Activated CD4-positive, alpha-beta memory T cell treated with anti-CD3 and anti-CD28 coated beads, Interleukin-2, amount 10 ng/mL, durations not matched to agents 7 days and 5 days (primary cell): Measurements from ENCODE around the gene ATP8B1. TPM values are rescaled to one million over a fixed set of nuclear protein-coding genes. Genes with fewer than 3 reads are reported as not detected.
"Not testable (repeated sequence)": the region's sequence is repeated elsewhere in the genome, so short reads cannot be mapped to it uniquely, and the experiment has no call there.

ENCODE experiments used
- CTCF ChIA-PET: fragments of 350-600 bp; sonication (Branson Sonifier 250); formaldehyde crosslinking; loops from one replicate; lab custom pipeline; 2021; ENCODE audit warnings: antibody characterized with exemption, inconsistent platforms; lab: Charles Lee
- POLR2A ChIA-PET: fragments of 350-600 bp; sonication (Branson Sonifier 250); formaldehyde crosslinking; loops from one replicate; lab custom pipeline; 2021; ENCODE audit warnings: antibody characterized with exemption; lab: Charles Lee
- DNase-seq: peaks from one replicate; pipeline ENCODE4 v3.0.0-alpha.2; 2020
- H3K27ac Mint-ChIP-seq: one replicate; pipeline ENCODE4 v1.8.0; 2021; ENCODE audit warnings: mild to moderate bottlenecking, mixed read lengths
- H3K27me3 Mint-ChIP-seq: one replicate; pipeline ENCODE4 v1.8.0; 2021; ENCODE audit warnings: mixed read lengths
- H3K36me3 Mint-ChIP-seq: one replicate; pipeline ENCODE4 v1.8.0; 2021; ENCODE audit warnings: low read depth, mixed read lengths
- H3K4me1 Mint-ChIP-seq: one replicate; pipeline ENCODE4 v1.8.0; 2021; ENCODE audit warnings: mixed read lengths
- H3K4me3 Mint-ChIP-seq: one replicate; pipeline ENCODE4 v1.8.0; 2021; ENCODE audit warnings: mild to moderate bottlenecking, mixed read lengths
- H3K9me3 Mint-ChIP-seq: one replicate; pipeline ENCODE4 v1.8.0; 2021; ENCODE audit warnings: mixed read lengths
- total RNA-seq, 2 experiments: library from RNA; stranded (reverse); gene quantifications; one replicate each; pipeline ENCODE4 v1.2.3, GENCODE V29; 2021

The ATP8B1 gene
- total RNA-seq, 2 experiments from 2014 or later, result not detected

DNA sequence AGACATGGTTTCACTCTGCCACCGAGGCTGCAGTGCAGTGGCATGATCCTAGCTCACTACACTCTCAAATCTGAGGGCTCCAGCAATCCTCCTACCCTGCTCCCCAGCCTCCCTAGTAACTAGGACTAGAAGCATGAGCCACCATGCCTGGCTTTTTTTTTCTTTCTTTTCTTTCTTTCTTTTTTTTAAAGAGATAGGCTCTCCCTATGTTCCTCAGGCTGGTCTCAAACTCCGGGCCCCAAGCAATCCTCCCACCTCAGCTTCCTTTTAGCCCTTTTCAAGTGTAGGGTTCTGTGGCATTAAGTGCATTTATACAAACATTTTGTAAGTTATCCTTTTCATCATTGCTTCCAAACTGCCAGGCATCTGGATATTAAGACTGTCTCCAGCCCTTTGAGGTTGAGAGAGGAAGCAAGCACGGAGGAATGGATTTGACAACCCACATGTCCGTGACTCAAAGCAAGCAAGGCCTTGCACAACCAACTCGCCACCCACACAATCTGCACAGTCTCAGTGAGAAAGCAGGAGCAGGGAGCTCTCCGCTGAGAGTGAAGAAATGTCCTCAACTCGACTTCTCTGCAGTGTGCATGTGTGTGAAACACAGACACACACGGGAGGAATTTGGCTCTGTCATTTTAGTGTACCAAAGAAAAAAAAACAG is 65.6 kb downstream of the ATP8B1 start:
- no peaks in the 10 kb centered on the region for H3K4me1 Mint-ChIP-seq
- H3K36me3 Mint-ChIP-seq, result no peaks in the 10 kb centered on the region
- CTCF ChIA-PET, result no interaction called here
- peaks cover 11% of the 10 kb centered on the region for H3K9me3 Mint-ChIP-seq
- H3K27ac Mint-ChIP-seq, result no peak overlapping the region
- no peak overlapping the region for H3K4me3 Mint-ChIP-seq
- no peak for DNase-seq
- POLR2A ChIA-PET, result no interaction called here
- no peaks in the 10 kb centered on the region for H3K27me3 Mint-ChIP-seq

DNA sequence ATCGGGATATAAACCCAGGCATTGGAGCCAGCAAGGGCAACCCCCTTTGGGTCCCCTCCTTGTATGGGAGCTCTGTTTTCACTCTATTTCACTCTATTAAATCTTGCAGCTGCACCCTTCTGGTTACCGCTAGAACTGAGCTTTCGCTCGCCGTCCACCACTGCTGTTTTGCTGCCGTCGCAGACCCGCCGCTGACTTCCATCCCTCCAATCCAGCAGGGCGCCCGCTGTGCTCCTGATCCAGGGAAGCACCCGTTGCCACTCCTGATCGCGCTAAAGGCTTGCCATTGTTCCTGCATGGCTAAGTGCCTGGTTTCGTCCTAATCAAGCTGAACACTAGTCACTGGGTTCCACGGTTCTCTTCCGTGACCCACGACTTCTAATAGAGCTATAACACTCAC is 68.1 kb downstream of the ATP8B1 start:
- CTCF ChIA-PET, H3K4me1 Mint-ChIP-seq, DNase-seq, POLR2A ChIA-PET, H3K4me3 Mint-ChIP-seq, H3K27ac Mint-ChIP-seq, H3K27me3 Mint-ChIP-seq, H3K36me3 Mint-ChIP-seq: not testable (repeated sequence)
- H3K9me3 Mint-ChIP-seq, result peaks cover 11% of the 10 kb centered on the region

DNA sequence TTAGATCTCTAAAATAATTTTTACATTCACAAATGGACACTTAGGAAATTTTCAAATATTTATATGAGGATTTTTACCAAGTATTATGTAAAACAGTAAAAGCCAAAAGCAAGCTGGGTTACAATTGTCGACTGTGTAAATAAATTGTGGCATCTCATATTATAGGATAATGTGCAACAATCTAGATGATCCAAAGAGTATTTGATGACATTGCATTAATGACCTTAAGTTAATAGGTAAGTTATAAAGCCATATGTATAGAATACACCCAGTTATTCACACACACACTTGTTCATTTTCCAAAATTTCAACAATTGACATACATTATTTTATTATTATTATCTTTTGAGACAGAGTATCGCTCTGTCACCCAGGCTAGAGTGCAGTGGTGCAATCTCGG is 69.3 kb downstream of the ATP8B1 start:
- ChIA-PET CTCF (no interaction called here), POLR2A (no interaction called here)
- Mint-ChIP-seq H3K27me3 (no peaks in the 10 kb centered on the region), H3K4me1 (no peaks in the 10 kb centered on the region), H3K4me3 (no peak overlapping the region), H3K36me3 (no peaks in the 10 kb centered on the region), H3K9me3 (peaks cover 11% of the 10 kb centered on the region), H3K27ac (no peak overlapping the region)
- DNase-seq, result no peak

DNA sequence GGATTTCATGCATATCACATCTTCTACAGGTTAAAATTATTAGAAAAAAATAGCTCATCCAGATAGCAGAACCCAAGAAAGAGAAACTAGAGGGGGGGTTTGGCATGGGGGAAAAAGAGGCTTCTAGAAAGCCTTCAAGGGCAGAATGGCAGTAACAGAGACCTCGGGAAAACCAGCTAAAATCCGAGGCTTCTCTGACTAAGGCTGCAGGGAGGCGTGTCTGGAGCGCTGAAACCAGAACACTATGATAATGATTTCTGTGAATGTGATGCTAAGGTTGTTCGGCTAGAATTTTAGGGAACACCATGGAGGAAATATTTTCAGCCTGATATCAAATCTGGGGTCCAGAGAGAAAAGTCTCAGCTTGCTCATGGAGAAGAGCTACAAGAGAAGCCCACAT is 73.0 kb downstream of the ATP8B1 start:
- Mint-ChIP-seq H3K36me3 (no peaks in the 10 kb centered on the region), H3K27ac (no peak overlapping the region), H3K4me1 (no peaks in the 10 kb centered on the region), H3K4me3 (no peak overlapping the region), H3K27me3 (no peaks in the 10 kb centered on the region), H3K9me3 (peaks cover 21% of the 10 kb centered on the region)
- DNase-seq, result no peak
- ChIA-PET CTCF (interaction anchor here (1.1 kb wide), 1 partner anchor 16 kb away, joined by 4 read pairs; no protein-coding TSS in a partner anchor), POLR2A (no interaction called here)

DNA sequence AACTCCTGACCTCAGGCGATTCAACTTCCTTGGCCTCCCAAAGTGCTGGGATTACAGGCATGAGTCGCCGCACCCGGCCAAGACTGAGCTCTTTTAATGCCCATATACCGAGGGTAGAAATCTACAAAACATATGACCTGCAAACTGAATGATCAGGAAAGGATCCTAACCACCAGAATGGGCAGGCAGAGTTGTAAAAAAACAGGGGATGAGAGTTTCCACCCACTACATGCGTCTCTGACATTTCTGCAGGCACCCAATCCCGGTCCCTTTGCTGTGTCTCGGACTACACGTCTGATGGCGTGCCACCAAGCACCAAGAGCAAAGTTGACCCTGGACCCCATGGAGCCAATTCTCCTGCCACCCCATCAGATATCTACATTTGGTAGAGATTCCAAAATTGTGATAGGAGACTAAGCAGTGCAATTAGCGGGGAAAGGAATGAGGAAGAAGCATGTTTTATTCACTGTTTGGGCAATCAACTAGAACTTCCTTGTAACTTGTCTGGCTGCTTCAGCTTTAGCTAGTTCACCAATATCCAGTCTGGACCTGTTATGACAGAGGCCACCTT is 74.1 kb downstream of the ATP8B1 start:
- Mint-ChIP-seq H3K4me3 (no peak overlapping the region), H3K4me1 (no peaks in the 10 kb centered on the region), H3K27me3 (no peaks in the 10 kb centered on the region), H3K27ac (no peak overlapping the region), H3K36me3 (no peaks in the 10 kb centered on the region), H3K9me3 (peaks cover 19% of the 10 kb centered on the region)
- ChIA-PET POLR2A (no interaction called here), CTCF (interaction anchor here (1.1 kb wide), 1 partner anchor 15 kb away, joined by 4 read pairs; no protein-coding TSS in a partner anchor)
- no peak for DNase-seq

DNA sequence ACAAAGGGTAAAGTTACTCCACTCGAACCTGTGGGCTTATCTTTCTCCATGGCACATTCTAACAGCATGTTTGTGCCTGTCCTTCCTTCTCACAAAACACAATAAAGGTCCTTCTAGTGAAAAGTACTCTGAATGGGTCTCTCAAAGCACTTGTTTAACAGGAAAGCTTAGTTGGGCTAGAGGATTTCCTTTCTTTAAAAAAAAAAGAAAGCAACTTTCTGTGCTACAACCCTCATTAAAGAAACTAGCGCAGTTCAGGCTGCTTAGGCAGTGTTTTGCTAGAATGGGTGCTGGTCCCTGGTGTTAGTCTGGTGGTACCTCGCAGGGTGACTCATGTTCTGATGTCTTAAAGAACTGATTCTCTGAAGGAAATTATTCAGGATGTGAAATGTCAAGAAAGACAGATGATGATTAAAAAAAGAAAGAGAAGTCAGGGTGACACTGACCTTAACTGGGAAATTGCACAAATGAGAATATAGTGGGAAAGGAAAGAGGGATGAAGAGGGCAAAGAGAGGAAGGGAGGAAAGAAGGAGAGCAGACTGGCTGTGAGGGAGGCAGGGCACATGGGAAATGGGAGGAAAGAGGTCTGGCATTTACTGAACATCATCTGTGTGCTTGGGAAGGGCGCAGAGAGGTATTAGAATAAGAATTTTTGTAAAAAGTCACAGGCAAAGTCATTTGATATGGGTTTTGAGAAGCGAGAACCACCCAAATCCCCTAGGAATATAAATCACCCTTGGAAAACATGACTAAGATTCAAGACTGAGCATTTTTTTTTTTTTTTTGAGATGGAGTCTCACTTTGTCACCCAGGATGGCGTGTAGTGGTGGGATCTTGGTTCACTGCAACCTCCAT is 74.9 kb downstream of the ATP8B1 start:
- Mint-ChIP-seq H3K4me3 (no peak overlapping the region), H3K27ac (no peak overlapping the region), H3K9me3 (peaks cover 19% of the 10 kb centered on the region), H3K27me3 (no peaks in the 10 kb centered on the region), H3K36me3 (no peaks in the 10 kb centered on the region), H3K4me1 (no peaks in the 10 kb centered on the region)
- CTCF ChIA-PET, result no interaction called here
- DNase-seq, result no peak
- POLR2A ChIA-PET, result no interaction called here

DNA sequence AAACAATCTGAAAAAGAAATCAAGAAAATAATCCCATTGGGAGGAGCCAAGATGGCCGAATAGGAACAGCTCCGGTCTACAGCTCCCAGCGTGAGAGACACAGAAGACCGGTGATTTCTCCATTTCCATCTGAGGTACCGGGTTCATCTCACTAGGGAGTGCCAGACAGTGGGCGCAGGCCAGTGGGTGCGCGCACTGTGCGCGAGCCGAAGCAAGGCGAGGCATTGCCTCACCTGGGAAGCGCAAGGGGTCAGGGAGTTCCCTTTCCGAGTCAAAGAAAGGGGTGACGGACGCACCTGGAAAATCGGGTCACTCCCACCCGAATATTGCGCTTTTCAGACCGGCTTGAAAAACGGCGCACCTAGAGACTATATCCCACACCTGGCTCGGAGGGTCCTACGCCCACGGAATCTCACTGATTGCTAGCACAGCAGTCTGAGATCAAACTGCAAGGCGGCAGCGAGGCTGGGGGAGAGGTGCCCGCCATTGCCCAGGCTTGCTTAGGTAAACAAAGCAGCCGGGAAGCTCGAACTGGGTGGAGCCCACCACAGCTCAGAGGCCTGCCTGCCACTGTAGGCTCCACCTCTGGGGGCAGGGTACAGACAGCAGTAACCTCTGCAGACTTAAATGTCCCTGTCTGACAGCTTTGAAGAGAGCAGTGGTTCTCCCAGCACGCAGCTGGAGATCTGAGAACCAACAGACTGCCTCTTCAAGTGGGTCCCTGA is 83.7 kb downstream of the ATP8B1 start:
- DNase-seq, H3K27me3 Mint-ChIP-seq, H3K36me3 Mint-ChIP-seq, H3K4me1 Mint-ChIP-seq, H3K4me3 Mint-ChIP-seq, CTCF ChIA-PET, POLR2A ChIA-PET, H3K27ac Mint-ChIP-seq: not testable (repeated sequence)
- peaks cover 19% of the 10 kb centered on the region for H3K9me3 Mint-ChIP-seq

DNA sequence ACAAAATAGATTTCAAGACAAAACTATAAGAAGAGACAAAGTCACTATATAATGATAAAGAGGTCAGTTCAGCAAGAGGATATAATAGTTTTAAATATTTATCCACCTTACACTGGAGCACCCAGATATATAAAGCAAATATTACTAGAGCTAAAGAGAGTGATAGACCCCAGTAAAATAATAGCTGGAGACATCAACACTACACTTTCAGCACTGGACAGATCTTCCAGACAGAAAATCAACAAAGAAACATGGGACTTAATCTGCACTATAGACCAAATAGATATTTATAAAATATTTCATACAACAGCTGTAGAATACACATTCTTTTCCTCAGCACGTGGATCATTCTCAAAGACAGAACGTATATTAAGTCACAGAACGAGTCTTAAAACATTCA is 86.6 kb downstream of the ATP8B1 start:
- Mint-ChIP-seq H3K4me3 (no peak overlapping the region), H3K4me1 (peaks cover 2% of the 10 kb centered on the region), H3K27me3 (no peaks in the 10 kb centered on the region), H3K36me3 (no peaks in the 10 kb centered on the region), H3K27ac (no peak overlapping the region), H3K9me3 (peaks cover 19% of the 10 kb centered on the region)
- ChIA-PET CTCF (interaction anchor here (0.6 kb wide), 1 partner anchor 167 kb away, joined by 3 read pairs; no protein-coding TSS in a partner anchor), POLR2A (no interaction called here)
- no peak for DNase-seq

DNA sequence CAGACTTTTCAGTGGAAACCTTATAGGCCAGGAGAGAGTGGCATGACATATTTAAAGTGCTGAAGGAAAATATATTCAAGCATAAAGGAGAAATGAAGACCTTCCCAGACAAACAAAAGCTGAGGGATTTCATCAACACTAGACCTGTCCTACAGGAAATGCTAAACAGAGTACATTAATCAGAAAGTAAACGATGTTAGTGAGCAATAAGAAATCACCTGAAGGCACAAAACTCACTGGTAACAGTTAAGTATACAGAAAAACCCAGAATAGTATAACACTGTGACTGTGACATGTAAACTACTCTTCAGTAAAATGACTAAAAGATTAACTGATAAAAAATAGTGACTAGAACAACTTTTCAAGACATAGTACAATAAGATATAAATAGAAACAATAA is 87.4 kb downstream of the ATP8B1 start:
- peaks cover 2% of the 10 kb centered on the region for H3K4me1 Mint-ChIP-seq
- no peak overlapping the region for H3K27ac Mint-ChIP-seq
- CTCF ChIA-PET, result no interaction called here
- H3K36me3 Mint-ChIP-seq, result no peaks in the 10 kb centered on the region
- H3K4me3 Mint-ChIP-seq, result no peak overlapping the region
- no peaks in the 10 kb centered on the region for H3K27me3 Mint-ChIP-seq
- no peak for DNase-seq
- POLR2A ChIA-PET, result no interaction called here
- peaks cover 19% of the 10 kb centered on the region for H3K9me3 Mint-ChIP-seq

DNA sequence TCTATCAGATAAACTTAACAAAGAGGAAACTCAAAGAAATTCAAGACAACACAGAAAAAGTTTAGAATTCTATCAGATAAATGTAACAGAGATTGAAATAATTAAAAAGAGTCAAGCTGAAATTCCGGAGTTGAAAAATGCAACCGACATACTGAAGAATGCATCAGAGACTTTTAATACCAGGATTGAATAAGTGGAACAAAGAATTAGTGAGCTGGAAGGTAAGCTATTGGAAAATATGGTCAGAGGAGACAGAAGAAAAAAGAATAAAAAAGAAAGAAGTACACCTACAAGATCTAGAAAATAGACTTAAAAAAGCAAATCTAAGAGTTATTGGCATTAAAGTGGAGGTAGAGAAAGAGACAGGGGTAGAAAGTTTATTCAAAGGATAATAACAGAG is 88.0 kb downstream of the ATP8B1 start:
- H3K4me3 Mint-ChIP-seq, result no peak overlapping the region
- H3K4me1 Mint-ChIP-seq, result peaks cover 2% of the 10 kb centered on the region
- ChIA-PET CTCF (no interaction called here), POLR2A (no interaction called here)
- no peak for DNase-seq
- no peaks in the 10 kb centered on the region for H3K36me3 Mint-ChIP-seq
- H3K27me3 Mint-ChIP-seq, result no peaks in the 10 kb centered on the region
- H3K27ac Mint-ChIP-seq, result no peak overlapping the region
- peaks cover 23% of the 10 kb centered on the region for H3K9me3 Mint-ChIP-seq

DNA sequence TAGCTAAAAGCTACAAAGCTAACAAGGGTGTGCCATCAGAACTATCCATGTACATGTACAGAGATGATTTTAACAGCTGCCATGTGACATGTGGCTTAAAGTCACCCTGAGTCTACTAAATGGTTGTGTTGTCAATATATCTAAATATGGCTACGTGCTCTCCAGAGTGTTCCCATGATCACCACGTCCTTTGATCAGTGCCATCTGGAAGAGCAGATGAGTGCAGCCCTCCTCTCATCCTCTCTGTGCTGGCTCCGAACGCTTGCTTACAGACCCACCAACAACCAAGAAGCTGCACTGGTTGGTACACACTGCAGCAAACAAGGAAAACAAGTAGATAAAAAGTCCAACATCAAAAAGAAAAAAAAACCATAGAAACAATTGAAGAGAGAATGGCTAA is 92.9 kb downstream of the ATP8B1 start:
- ChIA-PET CTCF (no interaction called here), POLR2A (no interaction called here)
- no peak for DNase-seq
- Mint-ChIP-seq H3K4me3 (no peak overlapping the region), H3K36me3 (no peaks in the 10 kb centered on the region), H3K9me3 (peaks cover 14% of the 10 kb centered on the region), H3K27ac (no peak overlapping the region), H3K27me3 (no peaks in the 10 kb centered on the region), H3K4me1 (no peaks in the 10 kb centered on the region)

DNA sequence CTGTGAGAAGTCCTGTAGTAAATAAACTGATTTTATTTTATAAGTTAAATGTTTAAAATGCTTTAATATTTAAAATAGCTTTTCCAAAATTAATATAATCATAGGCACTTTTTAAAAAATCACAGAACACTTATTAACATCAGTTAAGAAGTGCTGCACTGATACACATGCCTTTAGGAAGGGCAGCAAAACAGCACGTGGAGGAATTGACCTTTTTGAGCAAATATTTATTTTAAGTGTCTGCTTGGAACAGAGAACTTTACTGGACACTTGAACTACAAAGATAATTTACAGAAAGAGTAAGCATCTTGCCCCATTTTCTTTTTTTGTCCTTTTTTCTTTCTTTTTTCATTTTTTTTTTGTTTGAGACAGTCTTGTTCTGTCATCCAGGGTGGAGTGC is 93.8 kb downstream of the ATP8B1 start:
- Mint-ChIP-seq H3K27me3 (no peaks in the 10 kb centered on the region), H3K27ac (no peak overlapping the region), H3K4me1 (no peaks in the 10 kb centered on the region), H3K9me3 (peaks cover 8% of the 10 kb centered on the region), H3K4me3 (no peak overlapping the region), H3K36me3 (no peaks in the 10 kb centered on the region)
- no peak for DNase-seq
- ChIA-PET CTCF (no interaction called here), POLR2A (no interaction called here)

DNA sequence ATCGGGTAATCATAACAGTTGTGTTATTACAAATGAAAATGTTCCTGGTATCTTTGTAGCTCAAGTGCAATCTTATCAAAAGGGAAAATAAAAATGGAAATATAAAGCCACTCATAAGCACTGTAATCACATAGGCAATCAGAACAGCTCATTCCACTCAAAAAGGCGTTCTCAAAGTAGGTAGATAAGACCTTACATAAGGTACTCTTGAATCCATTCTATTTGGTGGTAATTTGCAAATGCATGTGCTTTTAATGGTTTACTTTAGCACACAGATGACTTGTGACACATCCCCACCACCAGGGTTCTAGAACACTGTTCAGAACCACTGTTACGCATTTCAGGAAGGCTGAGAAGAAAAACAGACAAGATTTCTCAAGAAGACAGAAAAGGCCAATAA is 94.8 kb downstream of the ATP8B1 start:
- no peak for DNase-seq
- Mint-ChIP-seq H3K36me3 (no peaks in the 10 kb centered on the region), H3K27ac (no peak overlapping the region), H3K27me3 (no peaks in the 10 kb centered on the region), H3K9me3 (peaks cover 8% of the 10 kb centered on the region), H3K4me3 (no peak overlapping the region), H3K4me1 (no peaks in the 10 kb centered on the region)
- POLR2A ChIA-PET, result no interaction called here
- CTCF ChIA-PET, result no interaction called here
